ENCODE measurements around the gene FAM180A. TPM values are rescaled to one million over a fixed set of nuclear protein-coding genes. Genes with fewer than 3 reads are reported as not detected.
A peak's percentile ranks its signal among the peaks of the same experiment; 100 is the strongest.

FAM180A gene
- total and polyA plus RNA-seq, 10 donors: 0.19 to 1.3 (median 0.85) TPM; not detected in 5

GRCh38 chr7:135710417-135711138 is 38.0 kb downstream of the FAM180A start:
- no peak for DNase-seq
- 48 to 54% (median 48%) methylated on average over 10 to 11 of the region's 11 CpGs for WGBS, 5 donors
- intact Hi-C loops (cut with DNase I; ENCODE audit: low total_unique reads): no loop called here

GRCh38 chr7:135709508-135709907 is 39.1 kb downstream of the FAM180A start:
- intact Hi-C loops (cut with DNase I; ENCODE audit: low total_unique reads): no loop called here
- WGBS, 5 donors: 81 to 95% (median 94%) methylated on average over 3 of the region's 3 CpGs
- Histone ChIP-seq H3K27me3 (replicated peaks in 1 of 7) (peaks cover 0 to 3% (median 0%) of the 10 kb centered on the region in 7 donors), H3K36me3 (no peaks in the 10 kb centered on the region), H3K4me1 (no peaks in the 10 kb centered on the region), H3K4me3 (no peak overlapping the region), H3K27ac (no peak overlapping the region), H3K9me3 (no peaks in the 10 kb centered on the region)
- no peak for DNase-seq
- TF ChIP-seq POLR2AphosphoS5 (IDR thresholded peaks at IDR 0.05) (no peak), POLR2A (IDR thresholded peaks at IDR 0.05) (no peak)
- TF ChIP-seq, protein P1, sequence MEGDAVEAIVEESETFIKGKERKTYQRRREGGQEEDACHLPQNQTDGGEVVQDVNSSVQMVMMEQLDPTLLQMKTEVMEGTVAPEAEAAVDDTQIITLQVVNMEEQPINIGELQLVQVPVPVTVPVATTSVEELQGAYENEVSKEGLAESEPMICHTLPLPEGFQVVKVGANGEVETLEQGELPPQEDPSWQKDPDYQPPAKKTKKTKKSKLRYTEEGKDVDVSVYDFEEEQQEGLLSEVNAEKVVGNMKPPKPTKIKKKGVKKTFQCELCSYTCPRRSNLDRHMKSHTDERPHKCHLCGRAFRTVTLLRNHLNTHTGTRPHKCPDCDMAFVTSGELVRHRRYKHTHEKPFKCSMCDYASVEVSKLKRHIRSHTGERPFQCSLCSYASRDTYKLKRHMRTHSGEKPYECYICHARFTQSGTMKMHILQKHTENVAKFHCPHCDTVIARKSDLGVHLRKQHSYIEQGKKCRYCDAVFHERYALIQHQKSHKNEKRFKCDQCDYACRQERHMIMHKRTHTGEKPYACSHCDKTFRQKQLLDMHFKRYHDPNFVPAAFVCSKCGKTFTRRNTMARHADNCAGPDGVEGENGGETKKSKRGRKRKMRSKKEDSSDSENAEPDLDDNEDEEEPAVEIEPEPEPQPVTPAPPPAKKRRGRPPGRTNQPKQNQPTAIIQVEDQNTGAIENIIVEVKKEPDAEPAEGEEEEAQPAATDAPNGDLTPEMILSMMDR (IDR thresholded peaks at IDR 0.05 in 8 of 11, conservative IDR thresholded peaks at IDR 0.05 in 3 of 11): no peak

More at GRCh38 chr7:135710417-135711138, 38.0 kb downstream of the FAM180A start:
- Histone ChIP-seq H3K4me3 (no peak overlapping the region), H3K4me1 (no peaks in the 10 kb centered on the region), H3K27me3 (replicated peaks in 1 of 7) (peaks cover 0 to 3% (median 0%) of the 10 kb centered on the region in 7 donors), H3K9me3 (no peaks in the 10 kb centered on the region), H3K27ac (no peak overlapping the region), H3K36me3 (no peaks in the 10 kb centered on the region)
- TF ChIP-seq, protein P1 (IDR thresholded peaks at IDR 0.05 in 8 of 11, conservative IDR thresholded peaks at IDR 0.05 in 3 of 11): peak in 7 of 11 experiments; percentile 15 to 67 (median 60)
- no peak for TF ChIP-seq POLR2A (IDR thresholded peaks at IDR 0.05)

DNA sequence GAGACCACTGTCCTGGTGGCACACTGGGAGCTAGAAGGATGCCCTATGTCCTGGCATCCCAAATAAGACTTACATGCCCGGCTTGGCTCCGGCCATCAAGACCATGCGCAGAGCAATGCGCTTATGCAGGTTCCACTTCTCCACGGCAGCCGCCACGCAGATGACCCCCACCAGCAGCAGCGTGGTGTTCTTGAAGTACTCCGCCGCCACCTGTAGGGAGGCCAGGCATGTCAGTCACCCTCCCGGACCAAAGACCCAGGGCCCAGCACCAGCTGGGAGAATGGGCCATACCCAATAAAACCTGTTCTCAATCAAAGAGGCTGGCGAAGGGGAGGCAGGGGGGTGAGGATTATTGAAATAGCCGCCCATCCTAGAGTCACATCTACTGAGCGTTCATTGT is 40.6 kb downstream of the FAM180A start:
- no peak for TF ChIP-seq POLR2AphosphoS5 (IDR thresholded peaks at IDR 0.05)
- TF ChIP-seq, protein P1 (IDR thresholded peaks at IDR 0.05 in 8 of 11, conservative IDR thresholded peaks at IDR 0.05 in 3 of 11): no peak
- no peak for TF ChIP-seq POLR2A (IDR thresholded peaks at IDR 0.05)
- DNase-seq: no peak
- WGBS, 5 donors: 92 to 96% (median 94%) methylated on average over 14 of the region's 14 CpGs
- no peaks in the 10 kb centered on the region for H3K4me1 ChIP-seq
- no peaks in the 10 kb centered on the region for H3K9me3 ChIP-seq
- no peaks in the 10 kb centered on the region for H3K36me3 ChIP-seq
- no peak overlapping the region for H3K27ac ChIP-seq
- H3K27me3 ChIP-seq (replicated peaks in 1 of 7): no peaks in the 10 kb centered on the region
- intact Hi-C loops (cut with DNase I; ENCODE audit: low total_unique reads): no loop called here
- no peak overlapping the region for H3K4me3 ChIP-seq

DNA sequence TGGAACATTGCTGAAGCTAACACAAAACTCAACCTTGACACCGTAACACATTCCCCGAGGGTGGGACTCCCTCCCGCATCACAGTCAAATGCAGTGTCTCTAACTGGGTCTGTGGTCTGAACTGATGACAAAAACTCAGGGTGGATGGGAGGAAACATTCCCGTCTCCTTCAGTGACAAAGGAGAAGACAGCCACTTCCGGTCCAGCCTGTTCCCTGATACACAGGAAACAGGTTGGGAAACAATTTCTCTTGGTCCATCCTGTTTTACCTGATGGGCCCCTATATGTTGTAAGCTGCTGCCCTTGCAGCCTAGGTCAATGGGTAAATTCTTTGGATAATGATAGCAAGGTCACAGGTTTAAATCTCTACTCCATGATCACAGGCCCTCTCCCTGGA is 41.0 kb downstream of the FAM180A start:
- H3K27me3 ChIP-seq (replicated peaks in 1 of 7): no peaks in the 10 kb centered on the region
- no peaks in the 10 kb centered on the region for H3K36me3 ChIP-seq
- WGBS, 5 donors: 61 to 73% (median 62%) methylated on average over 5 of the region's 5 CpGs
- no peak overlapping the region for H3K4me3 ChIP-seq
- intact Hi-C loops (cut with DNase I; ENCODE audit: low total_unique reads): no loop called here
- no peaks in the 10 kb centered on the region for H3K4me1 ChIP-seq
- TF ChIP-seq POLR2A (IDR thresholded peaks at IDR 0.05) (no peak), POLR2AphosphoS5 (IDR thresholded peaks at IDR 0.05) (no peak)
- TF ChIP-seq, protein P1 (IDR thresholded peaks at IDR 0.05 in 8 of 11, conservative IDR thresholded peaks at IDR 0.05 in 3 of 11): no peak
- DNase-seq: no peak
- no peak overlapping the region for H3K27ac ChIP-seq
- no peaks in the 10 kb centered on the region for H3K9me3 ChIP-seq

All from spleen (tissue), 11 donors.